Neural cell (in vitro differentiated cells): ENCODE data around the gene WDR33.

Source experiments
- EZH2 ChIP-seq: fragments of 200-600, 300-800 bp; shearing (Covaris generic), sonication (generic); IDR thresholded peaks from 2 replicates; pipeline ENCODE4 v1.6.1; 2014; ENCODE audit warnings: antibody characterized with exemption, low read length, borderline replicate concordance, mild to moderate bottlenecking; ENCODE audit not compliant: insufficient read depth, poor library complexity, severe bottlenecking
- MXI1 ChIP-seq: fragments of 450-650 bp; conservative IDR thresholded peaks from 2 replicates; pipeline ENCODE4 v1.6.1; 2014; ENCODE audit warnings: antibody characterized with exemption, mild to moderate bottlenecking; ENCODE audit not compliant: poor library complexity, severe bottlenecking
- POLR2AphosphoS5 ChIP-seq: IDR thresholded peaks from 2 replicates; pipeline ENCODE4 v1.6.1; 2012
- TAF1 ChIP-seq: IDR thresholded peaks from 2 replicates; pipeline ENCODE4 v1.6.1; 2012; ENCODE audit warnings: low read depth
- TF ChIP-seq, protein P1 (sequence below): fragments of 450-650 bp; IDR thresholded peaks from 2 replicates; pipeline ENCODE4 v1.5.1; 2014; ENCODE audit warnings: antibody characterized with exemption, mild to moderate bottlenecking, moderate library complexity; ENCODE audit not compliant: poor library complexity, severe bottlenecking

GRCh38 chr2:127709336-127709735, 101.6 kb downstream of the WDR33 start:
- TF ChIP-seq, protein P1, sequence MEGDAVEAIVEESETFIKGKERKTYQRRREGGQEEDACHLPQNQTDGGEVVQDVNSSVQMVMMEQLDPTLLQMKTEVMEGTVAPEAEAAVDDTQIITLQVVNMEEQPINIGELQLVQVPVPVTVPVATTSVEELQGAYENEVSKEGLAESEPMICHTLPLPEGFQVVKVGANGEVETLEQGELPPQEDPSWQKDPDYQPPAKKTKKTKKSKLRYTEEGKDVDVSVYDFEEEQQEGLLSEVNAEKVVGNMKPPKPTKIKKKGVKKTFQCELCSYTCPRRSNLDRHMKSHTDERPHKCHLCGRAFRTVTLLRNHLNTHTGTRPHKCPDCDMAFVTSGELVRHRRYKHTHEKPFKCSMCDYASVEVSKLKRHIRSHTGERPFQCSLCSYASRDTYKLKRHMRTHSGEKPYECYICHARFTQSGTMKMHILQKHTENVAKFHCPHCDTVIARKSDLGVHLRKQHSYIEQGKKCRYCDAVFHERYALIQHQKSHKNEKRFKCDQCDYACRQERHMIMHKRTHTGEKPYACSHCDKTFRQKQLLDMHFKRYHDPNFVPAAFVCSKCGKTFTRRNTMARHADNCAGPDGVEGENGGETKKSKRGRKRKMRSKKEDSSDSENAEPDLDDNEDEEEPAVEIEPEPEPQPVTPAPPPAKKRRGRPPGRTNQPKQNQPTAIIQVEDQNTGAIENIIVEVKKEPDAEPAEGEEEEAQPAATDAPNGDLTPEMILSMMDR: no peak
- no peak for TF ChIP-seq EZH2
- no peak for TF ChIP-seq TAF1
- no peak for TF ChIP-seq MXI1
- no peak for TF ChIP-seq POLR2AphosphoS5
